Pancreas (tissue), 10 donors: ENCODE results near the gene PACRG. TPM values are rescaled to one million over a fixed set of nuclear protein-coding genes. Genes with fewer than 3 reads are reported as not detected.

Source experiments
- ATAC-seq, 4 donors: fragments of 200-7000 bp; cut with Tn5 transposase; one replicate each; pipeline versions ENCODE4 v1.8.0 to v1.9.1; 2020; ENCODE audit warnings: mild to moderate bottlenecking in 4 of 4, moderate library complexity in 4 of 4
- DNase-seq, 6 donors: peaks; one replicate each; pipeline ENCODE4 v3.0.0-alpha.2; 2020
- FAIRE-seq: peaks from 2 replicates; lab custom pipeline; 2012; peaks lifted over from hg19 to GRCh38; lab: Jason Lieb, UNC
- H3K27ac ChIP-seq, 4 donors: fragments of 200-600 bp; sonication (generic); 1 replicate in 3 of 4; 2 replicates in 1 of 4; pipeline versions ENCODE4 v1.5.0 to v1.8.0; 2020
- H3K27me3 ChIP-seq, 4 donors: fragments of 200-600 bp; one replicate each; pipeline ENCODE4 v1.8.0; 2021
- H3K36me3 ChIP-seq, 3 donors: fragments of 200-600 bp; sonication (generic) in 1 of 3; one replicate each; pipeline versions ENCODE4 v1.5.0 to v1.8.0; 2020 to 2021
- H3K4me1 ChIP-seq, 3 donors: fragments of 200-600 bp; one replicate each; pipeline ENCODE4 v1.8.0; 2021
- H3K4me3 ChIP-seq, 4 donors: fragments of 200-600 bp; sonication (generic) in 2 of 4; one replicate each; pipeline versions ENCODE4 v1.5.0 to v1.8.0; 2020 to 2021
- H3K9me3 ChIP-seq, 4 donors: fragments of 200-600 bp; one replicate each; pipeline ENCODE4 v1.8.0; 2021
- WGBS, 2 donors: extraction: QIAGEN DNeasy Blood & Tissue Kit; methylation state at CpG; one replicate each; pipeline ENCODE4 v1.1.7; 2013; 5-methylcytosine and 5-hydroxymethylcytosine counted together
- intact Hi-C, 3 donors: fragments of 100-400 bp; cut with DNase I; formaldehyde crosslinking; loops; one replicate each; pipeline versions ENCODE4 v1.11.1 to v1.14.2; 2022
- polyA plus RNA-seq, 2 donors: library from polyadenylated mRNA; stranded (reverse); fragments of 200-250 nt; gene quantifications; one replicate each; pipeline ENCODE4 v1.2.3, GENCODE V29; 2013
- total RNA-seq, 6 donors: library from RNA; stranded (reverse); fragmentation: NEBNext Ultra II Directional in 4 of 6; extraction: Animal tissue kit (Norgen Biotek cat#: 25700) in 4 of 6; gene quantifications; one replicate each; pipeline versions ENCODE4 v1.2.1 to v1.2.4, GENCODE V29; 2021 to 2023
- TF ChIP-seq, protein P1 (sequence below), 4 donors: fragments of 200-600 bp; sonication (generic) in 3 of 4; IDR thresholded peaks; one replicate each; pipeline versions ENCODE4 v1.5.0 to v1.8.0; 2021; ENCODE audit warnings: antibody characterized with exemption in 4 of 4
- donor health status: healthy with polysubstance abuse.
- donor health status: DM: no; HTN: no; CAD: no; lungs with moderate emphysema.
- donor health status: DM: no; HTN: no; CAD: no.
- donor health status: control.
- donor health status: control.
- donor health status: Bipolar disorder and iron deficiency.
- donor health status: DM: yes; HTN: yes; CAD: no.
- donor health status: DM: no; HTN: no; CAD: no.
- donor health status: DM: no; HTN: no; CAD: no.
- donor health status: DM: yes; HTN: yes; CAD: no.

PACRG gene
- total and polyA plus RNA-seq, 8 donors = 2.5 to 7.1 (median 3.5) TPM

DNA sequence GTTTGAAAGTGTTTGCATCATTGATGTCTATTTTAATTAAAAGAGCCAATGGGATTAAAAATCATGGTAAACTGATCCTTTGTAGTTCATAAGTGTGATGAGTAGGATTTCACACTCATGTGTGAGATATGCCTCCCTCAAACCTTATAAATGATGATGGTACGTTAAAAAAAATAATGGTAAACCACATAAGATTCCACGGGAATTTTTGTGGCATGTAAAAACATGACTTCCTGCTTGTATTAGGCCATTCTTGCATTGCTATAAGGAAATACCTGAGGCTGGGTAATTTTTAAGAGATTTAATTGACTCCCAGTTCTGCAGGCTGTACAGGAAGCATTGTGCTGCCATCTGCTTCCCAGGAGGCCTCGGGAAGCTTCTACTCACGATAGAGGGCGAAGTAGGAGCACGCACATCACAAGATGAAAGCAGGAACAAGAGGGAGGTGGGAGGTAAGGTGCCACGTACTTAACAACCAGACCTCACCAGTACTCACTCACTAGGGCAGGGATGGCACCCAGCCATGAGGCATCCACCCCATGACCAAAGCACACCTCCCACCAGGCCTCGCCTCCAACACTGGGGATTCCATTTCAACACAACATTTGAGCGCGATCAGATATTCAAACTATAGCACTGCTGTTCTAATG lies 499.2 kb downstream of the PACRG start:
- Histone ChIP-seq H3K27me3 (no peaks in the 10 kb centered on the region), H3K9me3 (no peaks in the 10 kb centered on the region), H3K27ac (no peak overlapping the region), H3K4me1 (no peaks in the 10 kb centered on the region), H3K36me3 (no peaks in the 10 kb centered on the region), H3K4me3 (no peak overlapping the region)
- 91 to 93% methylated on average over 10 of the region's 10 CpGs for WGBS, 2 donors
- DNase-seq (no peak), ATAC-seq (no peak), FAIRE-seq (no peak)
- TF ChIP-seq, protein P1, sequence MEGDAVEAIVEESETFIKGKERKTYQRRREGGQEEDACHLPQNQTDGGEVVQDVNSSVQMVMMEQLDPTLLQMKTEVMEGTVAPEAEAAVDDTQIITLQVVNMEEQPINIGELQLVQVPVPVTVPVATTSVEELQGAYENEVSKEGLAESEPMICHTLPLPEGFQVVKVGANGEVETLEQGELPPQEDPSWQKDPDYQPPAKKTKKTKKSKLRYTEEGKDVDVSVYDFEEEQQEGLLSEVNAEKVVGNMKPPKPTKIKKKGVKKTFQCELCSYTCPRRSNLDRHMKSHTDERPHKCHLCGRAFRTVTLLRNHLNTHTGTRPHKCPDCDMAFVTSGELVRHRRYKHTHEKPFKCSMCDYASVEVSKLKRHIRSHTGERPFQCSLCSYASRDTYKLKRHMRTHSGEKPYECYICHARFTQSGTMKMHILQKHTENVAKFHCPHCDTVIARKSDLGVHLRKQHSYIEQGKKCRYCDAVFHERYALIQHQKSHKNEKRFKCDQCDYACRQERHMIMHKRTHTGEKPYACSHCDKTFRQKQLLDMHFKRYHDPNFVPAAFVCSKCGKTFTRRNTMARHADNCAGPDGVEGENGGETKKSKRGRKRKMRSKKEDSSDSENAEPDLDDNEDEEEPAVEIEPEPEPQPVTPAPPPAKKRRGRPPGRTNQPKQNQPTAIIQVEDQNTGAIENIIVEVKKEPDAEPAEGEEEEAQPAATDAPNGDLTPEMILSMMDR (IDR thresholded peaks at IDR 0.05) = no peak
- intact Hi-C loops = no loop called here

DNA sequence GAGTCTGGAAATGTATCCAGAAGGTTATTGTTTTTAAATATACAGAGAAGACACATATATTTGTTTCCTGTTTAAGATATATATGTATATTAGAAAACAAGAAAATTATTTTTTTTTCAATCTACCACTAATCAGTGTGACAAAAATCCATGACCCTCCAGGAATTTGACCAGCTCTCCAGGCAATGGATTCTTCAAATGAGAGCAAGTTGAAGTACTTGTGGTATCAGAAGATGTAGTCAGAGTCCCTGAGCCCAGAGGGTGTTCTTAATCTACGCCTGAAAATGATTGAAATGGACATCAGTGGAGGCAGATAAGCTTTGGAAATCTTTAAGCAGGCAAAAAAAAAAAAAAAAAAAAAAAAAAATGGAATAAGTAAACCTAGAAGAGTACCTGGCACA lies 500.3 kb downstream of the PACRG start:
- no peak for DNase-seq
- H3K9me3 ChIP-seq = no peaks in the 10 kb centered on the region
- TF ChIP-seq, protein P1 (IDR thresholded peaks at IDR 0.05) = no peak
- ATAC-seq = no peak
- intact Hi-C loops = no loop called here
- 70 to 79% methylated on average over 1 of the region's 1 CpG for WGBS, 2 donors
- no peak for FAIRE-seq
- no peak overlapping the region for H3K4me3 ChIP-seq
- no peak overlapping the region for H3K27ac ChIP-seq
- H3K27me3 ChIP-seq = no peaks in the 10 kb centered on the region
- no peaks in the 10 kb centered on the region for H3K4me1 ChIP-seq
- no peaks in the 10 kb centered on the region for H3K36me3 ChIP-seq

DNA sequence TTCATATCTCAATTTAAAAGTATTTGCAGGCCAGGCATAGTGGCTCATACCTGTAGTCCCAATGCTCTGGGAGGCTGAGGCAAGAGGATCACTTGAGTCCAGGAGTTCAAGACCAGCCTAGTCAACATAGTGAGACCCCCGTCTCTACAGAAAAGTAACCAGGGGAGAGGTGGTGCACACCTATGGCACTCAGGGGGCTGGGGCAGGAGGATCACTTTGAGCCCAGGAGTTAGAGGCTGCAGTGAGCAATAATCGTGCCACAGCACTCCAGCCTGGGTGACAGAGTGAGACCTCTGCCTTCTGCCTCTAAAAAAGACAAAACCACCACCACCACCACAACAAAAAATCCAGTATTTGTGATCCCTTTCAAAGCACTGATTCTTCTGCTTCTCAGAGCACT lies 501.3 kb downstream of the PACRG start:
- Histone ChIP-seq H3K27ac (no peak overlapping the region), H3K27me3 (no peaks in the 10 kb centered on the region), H3K4me1 (no peaks in the 10 kb centered on the region), H3K4me3 (no peak overlapping the region), H3K9me3 (no peaks in the 10 kb centered on the region), H3K36me3 (no peaks in the 10 kb centered on the region)
- ATAC-seq = no peak
- intact Hi-C loops = no loop called here
- no peak for DNase-seq
- TF ChIP-seq, protein P1 (IDR thresholded peaks at IDR 0.05) = no peak
- WGBS, 2 donors = 73 to 89% methylated on average over 2 of the region's 2 CpGs
- FAIRE-seq = no peak

DNA sequence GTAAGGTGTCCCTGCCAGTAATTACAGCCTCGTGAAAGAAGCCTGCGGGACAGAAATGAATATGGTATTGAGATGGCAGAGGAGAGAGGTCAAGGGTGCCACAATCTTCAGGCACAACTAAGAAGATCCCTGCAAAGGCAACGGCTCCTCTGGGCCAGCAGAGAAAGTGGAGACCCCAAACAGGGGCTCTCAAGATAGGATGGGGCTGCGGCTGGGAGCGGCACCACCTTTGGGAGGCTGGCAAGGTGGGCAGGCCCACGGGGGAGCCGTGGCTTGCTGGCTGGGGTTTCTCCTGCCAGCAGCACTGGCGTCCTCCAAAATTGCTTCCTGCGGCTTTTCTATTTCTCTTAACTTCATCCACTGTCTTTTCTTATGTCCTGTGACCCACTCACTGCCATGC lies 503.1 kb downstream of the PACRG start:
- H3K27me3 ChIP-seq = no peaks in the 10 kb centered on the region
- DNase-seq = no peak
- no peaks in the 10 kb centered on the region for H3K9me3 ChIP-seq
- intact Hi-C loops = no loop called here
- FAIRE-seq = no peak
- H3K36me3 ChIP-seq = no peaks in the 10 kb centered on the region
- no peak overlapping the region for H3K27ac ChIP-seq
- no peaks in the 10 kb centered on the region for H3K4me1 ChIP-seq
- TF ChIP-seq, protein P1 (IDR thresholded peaks at IDR 0.05) = no peak
- H3K4me3 ChIP-seq = no peak overlapping the region
- no peak for ATAC-seq
- 86 to 91% methylated on average over 9 of the region's 9 CpGs for WGBS, 2 donors

DNA sequence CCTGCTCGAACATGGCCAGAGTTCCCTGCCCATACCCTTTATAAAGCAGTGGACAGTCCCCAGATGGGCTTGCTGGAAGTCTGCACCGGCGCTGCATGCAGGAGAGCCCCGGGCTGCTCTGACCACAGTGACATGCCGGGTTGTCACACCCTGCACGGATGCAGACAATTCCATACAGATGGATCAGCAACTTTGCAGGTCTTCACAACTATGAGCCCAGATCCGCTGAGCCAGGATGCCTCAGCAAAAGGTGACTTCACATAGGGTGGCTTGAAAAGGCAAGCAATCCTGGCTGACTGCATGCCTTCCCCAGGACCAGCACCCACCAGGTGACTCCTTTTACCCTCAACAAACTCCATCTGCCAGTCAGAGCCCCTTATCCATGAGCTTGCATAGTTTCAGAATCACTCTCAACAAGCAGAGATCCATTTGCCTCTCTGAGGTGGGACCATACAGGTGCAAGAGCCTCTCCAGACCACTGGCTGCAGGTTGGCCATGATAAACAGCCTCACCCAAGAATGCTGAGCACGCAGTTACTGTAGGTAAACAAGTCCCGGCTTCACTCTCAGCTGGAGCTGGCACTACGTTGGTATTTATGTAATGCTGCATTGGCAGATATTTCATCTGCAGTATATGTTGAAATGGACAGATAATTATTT lies 503.7 kb downstream of the PACRG start:
- Histone ChIP-seq H3K4me3 (no peak overlapping the region), H3K27ac (no peak overlapping the region), H3K9me3 (no peaks in the 10 kb centered on the region), H3K4me1 (no peaks in the 10 kb centered on the region), H3K27me3 (no peaks in the 10 kb centered on the region), H3K36me3 (no peaks in the 10 kb centered on the region)
- ATAC-seq = no peak
- no peak for FAIRE-seq
- intact Hi-C loops = no loop called here
- DNase-seq = no peak
- WGBS, 2 donors = 69 to 73% methylated on average over 10 of the region's 10 CpGs
- TF ChIP-seq, protein P1 (IDR thresholded peaks at IDR 0.05) = no peak
